ENCODE results near the gene SLC38A11. TPM values are rescaled to one million over a fixed set of nuclear protein-coding genes. Genes with fewer than 3 reads are reported as not detected.

SLC38A11 gene
- polyA plus RNA-seq, 1 experiment = 0.52 TPM

- H3K9me3 ChIP-seq (ENCODE audit: control insufficient read depth, insufficient read depth, low read length) = no peaks in the 10 kb centered on the region
- no peaks in the 10 kb centered on the region for H3K27me3 ChIP-seq (ENCODE audit: control insufficient read depth, insufficient read depth, low read length)
- ChIA-PET POLR2A (no interaction called here), CTCF (interaction anchor here (1.4 kb wide), 1 partner anchor 92 kb away, joined by 5 read pairs; the partner anchor contains the start of gene COBLL1)
- H3K4me3 ChIP-seq (ENCODE audit: low read depth, low read length) = no peak overlapping the region
- no peak for TF ChIP-seq CTCF (IDR thresholded peaks at IDR 0.05; ENCODE audit: low read depth, low read length)
- no peak for DNase-seq (ENCODE audit: low read depth, low spot score)
- no peak overlapping the region for H3K27ac ChIP-seq (ENCODE audit: low read depth, low read length)
These were observed 21.6 kb downstream of the SLC38A11 start for GRCh38 chr2:164933671-164934189.

GRCh38 chr2:164932377-164932776 lies 22.9 kb downstream of the SLC38A11 start:
- POLR2A ChIA-PET = no interaction called here

GRCh38 chr2:164928101-164928673 lies 27.1 kb downstream of the SLC38A11 start:
- DNase-seq (ENCODE audit: low read depth, low spot score) = no peak
- Histone ChIP-seq H3K27ac (ENCODE audit: low read depth, low read length) (no peak overlapping the region), H3K27me3 (ENCODE audit: control insufficient read depth, insufficient read depth, low read length) (no peaks in the 10 kb centered on the region), H3K9me3 (ENCODE audit: control insufficient read depth, insufficient read depth, low read length) (no peaks in the 10 kb centered on the region), H3K4me3 (ENCODE audit: low read depth, low read length) (no peak overlapping the region)
- ChIA-PET POLR2A (no interaction called here), CTCF (no interaction called here)
- no peak for TF ChIP-seq CTCF (IDR thresholded peaks at IDR 0.05; ENCODE audit: low read depth, low read length)

More at GRCh38 chr2:164932377-164932776, 22.9 kb downstream of the SLC38A11 start:
- H3K27me3 ChIP-seq (ENCODE audit: control insufficient read depth, insufficient read depth, low read length) = no peaks in the 10 kb centered on the region
- no peak for TF ChIP-seq CTCF (IDR thresholded peaks at IDR 0.05; ENCODE audit: low read depth, low read length)
- no peaks in the 10 kb centered on the region for H3K9me3 ChIP-seq (ENCODE audit: control insufficient read depth, insufficient read depth, low read length)
- H3K4me3 ChIP-seq (ENCODE audit: low read depth, low read length) = no peak overlapping the region
- DNase-seq (ENCODE audit: low read depth, low spot score) = no peak
- no peak overlapping the region for H3K27ac ChIP-seq (ENCODE audit: low read depth, low read length)
- CTCF ChIA-PET = interaction anchor here (0.9 kb wide), 1 partner anchor 16 kb away, joined by 3 read pairs; no protein-coding TSS in a partner anchor

- H3K9me3 ChIP-seq (ENCODE audit: control insufficient read depth, insufficient read depth, low read length) = no peaks in the 10 kb centered on the region
- no peaks in the 10 kb centered on the region for H3K27me3 ChIP-seq (ENCODE audit: control insufficient read depth, insufficient read depth, low read length)
- DNase-seq (ENCODE audit: low read depth, low spot score) = no peak
- H3K27ac ChIP-seq (ENCODE audit: low read depth, low read length) = no peak overlapping the region
- CTCF ChIA-PET = interaction anchor here (0.8 to 3.2 kb wide), 7 partner anchors 8 to 372 kb away, joined by 3 to 19 read pairs (median 3); partner anchors contain the start of gene SCN3A
- POLR2A ChIA-PET = no interaction called here
- no peak overlapping the region for H3K4me3 ChIP-seq (ENCODE audit: low read depth, low read length)
- TF ChIP-seq CTCF (IDR thresholded peaks at IDR 0.05; ENCODE audit: low read depth, low read length) = no peak
These were observed 33.2 kb downstream of the SLC38A11 start for GRCh38 chr2:164922134-164922533.

GRCh38 chr2:164920430-164920829 lies 34.9 kb downstream of the SLC38A11 start:
- Histone ChIP-seq H3K4me3 (ENCODE audit: low read depth, low read length) (peak overlapping the region; percentile 43), H3K9me3 (ENCODE audit: control insufficient read depth, insufficient read depth, low read length) (no peaks in the 10 kb centered on the region), H3K27me3 (ENCODE audit: control insufficient read depth, insufficient read depth, low read length) (no peaks in the 10 kb centered on the region), H3K27ac (ENCODE audit: low read depth, low read length) (peak overlapping the region; percentile 81)
- ChIA-PET CTCF (interaction anchor here (0.6 to 3.2 kb wide), 5 partner anchors 40 to 182 kb away, joined by 3 to 15 read pairs (median 9); partner anchors contain the start of gene COBLL1), POLR2A (interaction anchor here (0.7 to 0.8 kb wide), 2 partner anchors 47 to 126 kb away, joined by 3 to 4 read pairs; no protein-coding TSS in a partner anchor)
- TF ChIP-seq CTCF (IDR thresholded peaks at IDR 0.05; ENCODE audit: low read depth, low read length) = no peak
- DNase-seq (ENCODE audit: low read depth, low spot score) = peak; percentile 81
